Colonic mucosa (tissue), 4 donors: ENCODE results near the gene B3GALT6. TPM values are rescaled to one million over a fixed set of nuclear protein-coding genes. Genes with fewer than 3 reads are reported as not detected.

ENCODE experiments used
- DNase-seq: peaks from one replicate; pipeline ENCODE4 v3.0.0-alpha.2; 2020
- H3K27ac ChIP-seq: fragments of 200-600 bp; one replicate; pipeline ENCODE4 v1.8.0; 2021
- H3K27me3 ChIP-seq: fragments of 200-600 bp; one replicate; pipeline ENCODE4 v1.8.0; 2021
- H3K36me3 ChIP-seq: fragments of 200-600 bp; one replicate; pipeline ENCODE4 v1.8.0; 2021
- H3K4me1 ChIP-seq: fragments of 200-600 bp; one replicate; pipeline ENCODE4 v1.8.0; 2021; ENCODE audit warnings: mild to moderate bottlenecking
- H3K4me3 ChIP-seq: fragments of 200-600 bp; one replicate; pipeline ENCODE4 v1.8.0; 2021
- H3K9ac ChIP-seq, 2 donors: one replicate each; pipeline ENCODE4 v1.7.0; 2013; ENCODE audit warnings: control low read depth in 2 of 2, low read depth in 2 of 2, low read length in 2 of 2
- H3K9me3 ChIP-seq: fragments of 200-600 bp; one replicate; pipeline ENCODE4 v1.8.0; 2021
- intact Hi-C: fragments of 100-400 bp; cut with DNase I; formaldehyde crosslinking; loops from one replicate; pipeline ENCODE4 v1.14.1; 2022
- total RNA-seq, 2 donors: library from RNA; stranded (reverse); fragmentation: NEBNext Ultra II Directional in 1 of 2; extraction: Animal tissue kit (Norgen Biotek cat#: 25700) in 1 of 2; gene quantifications; one replicate each; pipeline ENCODE4 v1.2.1, GENCODE V29; 2021
- TF ChIP-seq, protein P1 (sequence below): fragments of 200-600 bp; IDR thresholded peaks from one replicate; pipeline ENCODE4 v1.8.0; 2022; ENCODE audit warnings: antibody characterized with exemption, mild to moderate bottlenecking
- donor health status: healthy.
- donor health status: DM: no; HTN: no; CAD: no.
- donor health status: DM: no; HTN: no; CAD: no.

The B3GALT6 gene
- total RNA-seq, 2 donors from 2014 or later: 8.0 to 12.0 TPM

- Histone ChIP-seq H3K36me3 (no peaks in the 10 kb centered on the region), H3K4me3 (no peak overlapping the region), H3K9me3 (no peaks in the 10 kb centered on the region), H3K27ac (no peak overlapping the region), H3K4me1 (peaks cover 8% of the 10 kb centered on the region), H3K27me3 (peaks cover 45% of the 10 kb centered on the region), H3K9ac (no peak overlapping the region)
- no peak for DNase-seq
- intact Hi-C loops: no loop called here
- TF ChIP-seq, protein P1, sequence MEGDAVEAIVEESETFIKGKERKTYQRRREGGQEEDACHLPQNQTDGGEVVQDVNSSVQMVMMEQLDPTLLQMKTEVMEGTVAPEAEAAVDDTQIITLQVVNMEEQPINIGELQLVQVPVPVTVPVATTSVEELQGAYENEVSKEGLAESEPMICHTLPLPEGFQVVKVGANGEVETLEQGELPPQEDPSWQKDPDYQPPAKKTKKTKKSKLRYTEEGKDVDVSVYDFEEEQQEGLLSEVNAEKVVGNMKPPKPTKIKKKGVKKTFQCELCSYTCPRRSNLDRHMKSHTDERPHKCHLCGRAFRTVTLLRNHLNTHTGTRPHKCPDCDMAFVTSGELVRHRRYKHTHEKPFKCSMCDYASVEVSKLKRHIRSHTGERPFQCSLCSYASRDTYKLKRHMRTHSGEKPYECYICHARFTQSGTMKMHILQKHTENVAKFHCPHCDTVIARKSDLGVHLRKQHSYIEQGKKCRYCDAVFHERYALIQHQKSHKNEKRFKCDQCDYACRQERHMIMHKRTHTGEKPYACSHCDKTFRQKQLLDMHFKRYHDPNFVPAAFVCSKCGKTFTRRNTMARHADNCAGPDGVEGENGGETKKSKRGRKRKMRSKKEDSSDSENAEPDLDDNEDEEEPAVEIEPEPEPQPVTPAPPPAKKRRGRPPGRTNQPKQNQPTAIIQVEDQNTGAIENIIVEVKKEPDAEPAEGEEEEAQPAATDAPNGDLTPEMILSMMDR: no peak
Measured at GRCh38 chr1:1241588-1242219, 9.7 kb downstream of the B3GALT6 start.

GRCh38 chr1:1242461-1243265 is 10.6 kb downstream of the B3GALT6 start:
- no peaks in the 10 kb centered on the region for H3K36me3 ChIP-seq
- no peak for DNase-seq
- TF ChIP-seq, protein P1: no peak
- H3K4me1 ChIP-seq: peaks cover 3% of the 10 kb centered on the region
- H3K4me3 ChIP-seq: no peak overlapping the region
- no peak overlapping the region for H3K27ac ChIP-seq
- H3K27me3 ChIP-seq: peaks cover 48% of the 10 kb centered on the region
- intact Hi-C loops: no loop called here
- H3K9ac ChIP-seq: no peak overlapping the region
- H3K9me3 ChIP-seq: no peaks in the 10 kb centered on the region

GRCh38 chr1:1243266-1243660 is 11.2 kb downstream of the B3GALT6 start:
- H3K9ac ChIP-seq: no peak overlapping the region
- peaks cover 44% of the 10 kb centered on the region for H3K27me3 ChIP-seq
- DNase-seq: no peak
- peak overlapping the region; percentile 40 for H3K4me3 ChIP-seq
- TF ChIP-seq, protein P1: no peak
- no peaks in the 10 kb centered on the region for H3K36me3 ChIP-seq
- H3K9me3 ChIP-seq: no peaks in the 10 kb centered on the region
- H3K4me1 ChIP-seq: no peaks in the 10 kb centered on the region
- intact Hi-C loops: no loop called here
- H3K27ac ChIP-seq: no peak overlapping the region

- peak overlapping the region; percentile 40 for H3K4me3 ChIP-seq
- TF ChIP-seq, protein P1: no peak
- intact Hi-C loops: no loop called here
- H3K27me3 ChIP-seq: peaks cover 39% of the 10 kb centered on the region
- H3K9me3 ChIP-seq: no peaks in the 10 kb centered on the region
- H3K36me3 ChIP-seq: no peaks in the 10 kb centered on the region
- DNase-seq: no peak
- no peak overlapping the region for H3K27ac ChIP-seq
- H3K4me1 ChIP-seq: no peaks in the 10 kb centered on the region
- peak overlapping the region in 1 of 2 donors; percentile 24 for H3K9ac ChIP-seq
Measured at GRCh38 chr1:1243807-1244191, 11.8 kb downstream of the B3GALT6 start.

GRCh38 chr1:1244192-1244811 is 12.3 kb downstream of the B3GALT6 start:
- Histone ChIP-seq H3K9me3 (no peaks in the 10 kb centered on the region), H3K27me3 (peaks cover 34% of the 10 kb centered on the region), H3K4me3 (peak overlapping the region; percentile 40), H3K4me1 (no peaks in the 10 kb centered on the region), H3K9ac (peak overlapping the region in 1 of 2 donors; percentile 24), H3K27ac (no peak overlapping the region), H3K36me3 (no peaks in the 10 kb centered on the region)
- TF ChIP-seq, protein P1: no peak
- intact Hi-C loops: no loop called here
- DNase-seq: peak; percentile 83
